ENCODE results near the gene TERT.
"Not testable (repeated sequence)": the region's sequence is repeated elsewhere in the genome, so short reads cannot be mapped to it uniquely, and the experiment has no call there.

The TERT gene

GRCh38 chr5:1240496-1241260, 54.2 kb downstream of the TERT start:
- no peak for DNase-seq (ENCODE audit: low spot score)

- no peak for DNase-seq (ENCODE audit: low spot score)
Measured at GRCh38 chr5:1239505-1240251, 55.2 kb downstream of the TERT start.

- no peak for DNase-seq (ENCODE audit: low spot score)
Measured at GRCh38 chr5:1235838-1236237, 59.0 kb downstream of the TERT start.

DNA sequence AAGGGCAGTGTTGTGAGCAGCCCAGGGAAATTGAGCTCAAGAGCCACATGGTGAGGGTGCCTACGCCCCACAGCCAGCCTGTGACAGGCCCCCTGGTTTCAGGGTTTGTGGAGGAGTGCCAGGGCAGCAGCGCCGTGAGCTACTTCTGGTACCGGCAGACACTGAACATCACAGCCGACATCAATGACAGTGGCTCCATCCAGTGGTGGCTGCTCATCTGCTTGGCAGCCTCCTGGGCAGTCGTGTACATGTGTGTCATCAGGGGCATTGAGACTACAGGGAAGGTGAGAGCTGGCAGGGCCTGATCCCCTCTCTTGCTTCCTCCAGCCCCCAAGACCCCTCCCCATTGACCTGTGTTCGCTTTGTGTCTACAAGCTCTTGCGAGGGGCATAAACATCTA, 59.5 kb downstream of the TERT start:
- no peak for DNase-seq (ENCODE audit: low spot score)

DNA sequence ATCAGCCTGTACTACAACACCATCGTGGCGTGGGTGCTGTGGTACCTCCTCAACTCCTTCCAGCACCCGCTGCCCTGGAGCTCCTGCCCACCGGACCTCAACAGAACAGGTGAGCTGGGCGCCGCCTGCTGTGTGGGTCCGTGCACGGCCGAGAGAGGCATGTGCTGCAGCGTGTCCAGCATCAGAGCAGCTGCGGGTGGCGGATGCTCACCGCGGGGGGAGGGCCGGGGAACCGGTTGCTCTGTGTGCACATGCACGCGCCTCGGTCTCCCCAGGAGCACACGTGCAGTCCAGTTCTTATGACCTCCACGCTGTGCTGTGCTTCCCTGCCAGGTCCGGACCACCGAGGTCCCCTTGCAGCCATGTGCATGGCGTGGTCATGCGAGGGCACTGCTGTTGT, 62.1 kb downstream of the TERT start:
- DNase-seq (ENCODE audit: low spot score), result no peak

DNA sequence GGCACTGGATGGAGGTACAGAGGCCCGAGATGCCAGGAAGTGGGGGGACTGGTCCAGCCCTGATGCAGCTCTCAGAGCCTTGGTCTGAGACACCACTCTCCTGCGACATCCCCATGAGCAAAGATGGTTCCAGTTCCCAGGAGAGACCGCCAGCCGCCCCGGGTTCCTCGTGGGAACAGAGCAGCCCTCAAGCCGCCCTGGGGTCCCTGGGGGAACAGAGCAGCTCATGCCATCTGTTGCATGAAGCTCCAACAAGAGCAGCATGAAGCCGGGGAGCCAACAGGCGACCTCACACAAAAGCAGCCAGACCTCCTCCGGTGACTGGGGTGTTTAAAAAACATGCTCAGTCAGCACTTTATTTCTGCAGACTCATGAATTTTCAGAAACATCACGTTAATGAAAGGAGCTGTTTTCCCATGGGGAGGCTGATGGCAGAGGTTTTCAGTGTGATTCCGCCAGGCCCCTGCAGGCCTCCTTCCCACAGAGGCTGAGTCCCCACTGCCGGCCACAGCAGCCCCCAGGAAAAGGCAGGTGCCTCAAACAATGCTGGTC, 63.4 kb downstream of the TERT start:
- DNase-seq (ENCODE audit: low spot score), result no peak

- DNase-seq (ENCODE audit: low spot score), result no peak
Measured at GRCh38 chr5:1230551-1230950, 64.3 kb downstream of the TERT start.

DNA sequence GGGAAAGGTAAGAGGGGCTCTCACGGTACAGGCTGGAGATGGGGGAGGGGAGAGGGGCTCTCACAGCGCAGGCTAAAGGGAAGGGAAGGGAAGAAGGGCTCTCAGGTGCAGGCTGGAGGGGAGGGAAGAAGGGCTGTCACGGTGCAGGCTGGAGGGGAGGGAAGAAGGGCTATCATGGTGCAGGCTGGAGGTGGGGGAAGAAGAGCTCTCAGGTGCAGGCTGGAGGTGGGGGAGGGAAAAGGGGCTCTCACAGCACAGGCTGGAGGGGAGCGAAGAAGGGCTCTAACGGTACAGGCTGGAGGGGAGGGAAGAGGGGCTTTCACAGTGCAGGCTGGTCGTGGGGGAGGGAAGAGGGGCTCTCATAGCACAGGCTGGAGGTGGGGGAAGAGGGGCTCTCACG, 65.0 kb downstream of the TERT start:
- DNase-seq (ENCODE audit: low spot score), result no peak

GRCh38 chr5:1229023-1229422, 65.8 kb downstream of the TERT start:
- not testable (repeated sequence) for DNase-seq (ENCODE audit: low spot score)

DNA sequence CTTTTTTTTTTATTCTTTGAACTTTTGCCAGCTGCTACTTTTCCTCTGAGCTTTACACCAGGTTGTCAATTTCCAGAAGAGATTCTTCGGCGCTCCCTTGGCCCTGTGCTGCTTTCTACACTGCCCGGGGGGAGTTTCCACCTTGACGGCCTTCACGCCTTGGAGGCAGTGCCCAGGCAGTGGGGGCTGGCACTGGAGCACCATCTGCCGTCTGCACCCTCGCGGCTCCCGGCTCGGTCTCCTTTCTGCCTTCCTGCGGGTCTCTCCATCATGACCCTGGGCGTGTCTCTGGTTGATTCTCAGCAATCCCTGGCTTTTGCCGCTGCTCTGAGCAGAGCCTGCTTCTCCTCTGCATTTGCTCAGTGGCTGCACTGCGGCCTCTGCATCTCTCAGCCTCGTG, 66.7 kb downstream of the TERT start:
- DNase-seq (ENCODE audit: low spot score), result no peak

GRCh38 chr5:1227667-1228066, 67.2 kb downstream of the TERT start:
- DNase-seq (ENCODE audit: low spot score), result no peak

- no peak for DNase-seq (ENCODE audit: low spot score)
Measured at GRCh38 chr5:1226839-1227581, 67.9 kb downstream of the TERT start.

- DNase-seq (ENCODE audit: low spot score), result no peak
Measured at GRCh38 chr5:1226231-1226630, 68.6 kb downstream of the TERT start.

GRCh38 chr5:1225081-1225480, 69.8 kb downstream of the TERT start, which contains the start of gene SLC6A18:
SLC6A18 (plus strand) TSS chr5:1225381; CDS start chr5:1225478, 97 bp downstream.
- DNase-seq (ENCODE audit: low spot score), result no peak

DNA sequence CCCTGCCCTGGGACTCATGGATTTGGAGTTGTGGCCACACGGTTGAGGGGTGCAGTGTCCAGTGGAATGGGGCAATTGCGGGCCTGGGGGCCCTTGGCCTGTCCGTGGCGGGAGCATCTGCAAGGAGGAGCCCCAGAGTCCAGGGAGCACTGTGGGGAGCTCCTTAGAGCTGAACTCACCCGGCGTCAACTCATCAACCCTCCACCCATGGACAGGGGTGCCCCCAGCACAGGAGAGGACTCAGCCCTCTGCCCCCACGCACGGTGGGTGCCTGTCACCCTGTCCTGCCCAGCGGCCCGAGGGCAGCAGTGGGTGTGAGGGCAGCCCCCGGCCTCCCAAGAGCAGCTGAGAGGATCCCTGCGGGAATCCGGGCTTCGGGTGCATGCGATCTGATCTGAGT, 70.2 kb downstream of the TERT start:
- DNase-seq (ENCODE audit: low spot score), result no peak

GRCh38 chr5:1223278-1223670, 71.6 kb downstream of the TERT start:
- DNase-seq (ENCODE audit: low spot score), result no peak

DNA sequence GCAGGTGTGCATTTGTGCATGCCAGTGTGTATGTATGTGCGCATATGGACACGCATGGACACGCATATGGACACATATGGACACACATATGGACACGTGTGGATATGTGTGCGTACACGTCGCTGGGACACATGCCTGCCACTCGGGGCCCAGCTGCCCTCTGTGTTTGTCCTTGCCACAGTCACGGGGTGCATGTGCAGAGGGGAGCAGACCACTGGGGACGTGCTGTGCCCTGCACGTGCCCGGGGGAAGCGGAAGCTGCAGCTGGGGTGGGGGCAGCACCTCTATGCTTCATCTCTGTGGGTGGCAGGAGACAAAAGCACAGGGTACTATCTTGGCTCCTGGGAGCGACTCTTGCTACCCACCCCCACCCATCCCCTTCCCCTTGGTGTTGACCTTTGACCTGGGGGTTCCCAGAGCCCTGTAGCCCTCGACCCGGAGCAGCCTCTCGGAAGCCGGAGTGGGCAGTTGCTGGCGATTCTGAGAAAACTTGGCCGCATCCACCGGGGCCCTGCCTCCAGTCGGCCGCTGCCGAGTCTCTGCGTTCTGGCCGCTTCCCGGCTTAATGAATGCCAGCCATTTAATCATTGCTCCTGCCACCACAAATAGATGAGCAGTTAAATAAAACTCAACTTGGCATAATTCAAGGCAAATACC, 72.1 kb downstream of the TERT start:
- DNase-seq (ENCODE audit: low spot score), result no peak

- no peak for DNase-seq (ENCODE audit: low spot score)
Measured at GRCh38 chr5:1222147-1222546, 72.7 kb downstream of the TERT start.

DNA sequence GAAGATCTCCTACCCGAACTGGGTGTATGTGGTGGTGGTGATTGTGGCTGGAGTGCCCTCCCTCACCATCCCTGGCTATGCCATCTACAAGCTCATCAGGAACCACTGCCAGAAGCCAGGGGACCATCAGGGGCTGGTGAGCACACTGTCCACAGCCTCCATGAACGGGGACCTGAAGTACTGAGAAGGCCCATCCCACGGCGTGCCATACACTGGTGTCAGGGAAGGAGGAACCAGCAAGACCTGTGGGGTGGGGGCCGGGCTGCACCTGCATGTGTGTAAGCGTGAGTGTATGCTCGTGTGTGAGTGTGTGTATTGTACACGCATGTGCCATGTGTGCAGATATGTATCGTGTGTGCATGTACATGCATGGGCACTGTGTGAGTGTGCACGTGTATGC, 73.1 kb downstream of the TERT start:
- DNase-seq (ENCODE audit: low spot score), result no peak

GRCh38 chr5:1220831-1221230, 74.0 kb downstream of the TERT start:
- DNase-seq (ENCODE audit: low spot score), result no peak

DNA sequence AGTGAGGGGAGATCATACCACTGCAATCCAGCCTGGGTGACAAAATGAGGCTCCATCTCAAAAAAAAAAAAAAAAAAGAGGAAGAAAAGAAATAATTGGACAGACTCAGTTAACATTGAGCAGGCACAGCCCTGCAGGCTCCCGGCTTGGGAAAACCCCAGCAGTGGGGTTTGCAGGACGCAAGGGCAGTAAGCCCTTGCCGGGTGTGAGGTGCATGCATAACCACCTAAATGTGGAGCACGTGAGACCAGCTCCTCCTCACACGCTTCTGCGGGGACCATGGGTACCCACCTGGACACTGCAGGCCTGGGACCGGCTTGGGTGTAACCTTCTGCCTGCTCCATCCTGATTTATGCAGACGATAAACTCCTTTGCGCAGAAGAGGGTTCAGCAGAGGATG, 74.5 kb downstream of the TERT start:
- no peak for DNase-seq (ENCODE audit: low spot score)

DNA sequence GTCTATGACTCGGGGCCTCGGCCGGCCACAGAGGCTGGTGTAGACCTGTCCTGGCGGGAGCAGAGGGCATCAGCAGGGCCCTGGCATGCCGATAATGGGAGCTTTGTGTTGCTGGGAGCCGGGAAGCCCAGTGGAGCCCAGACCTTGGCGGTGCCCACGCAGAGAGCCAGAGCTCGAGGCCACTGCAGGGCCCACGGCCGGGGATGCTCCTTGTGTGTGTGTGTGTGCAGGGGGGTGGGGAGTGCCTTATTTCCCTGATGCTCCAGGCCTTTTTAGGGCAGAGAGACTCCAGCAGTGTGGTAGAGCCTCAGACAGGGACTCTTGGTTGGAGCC, 75.1 kb downstream of the TERT start:
- DNase-seq (ENCODE audit: low spot score), result no peak
